GM21390 (cell line): Measurements from ENCODE around the gene EHF.
"Not testable (repeated sequence)": the region's sequence is repeated elsewhere in the genome, so short reads cannot be mapped to it uniquely, and the experiment has no call there.

ENCODE experiments used
- ATAC-seq: cut with Tn5 transposase; IDR thresholded peaks from one replicate; pipeline ENCODE4 v1.9.1; 2021; ENCODE audit not compliant: unreplicated experiment

Gene EHF

GRCh38 chr11:34620820-34621792 is at the start of gene EHF:
TSS of gene EHF (plus strand) at chr11:34621093. CDS start at chr11:34642631, 21,538 bp downstream.
- ATAC-seq, result no peak

DNA sequence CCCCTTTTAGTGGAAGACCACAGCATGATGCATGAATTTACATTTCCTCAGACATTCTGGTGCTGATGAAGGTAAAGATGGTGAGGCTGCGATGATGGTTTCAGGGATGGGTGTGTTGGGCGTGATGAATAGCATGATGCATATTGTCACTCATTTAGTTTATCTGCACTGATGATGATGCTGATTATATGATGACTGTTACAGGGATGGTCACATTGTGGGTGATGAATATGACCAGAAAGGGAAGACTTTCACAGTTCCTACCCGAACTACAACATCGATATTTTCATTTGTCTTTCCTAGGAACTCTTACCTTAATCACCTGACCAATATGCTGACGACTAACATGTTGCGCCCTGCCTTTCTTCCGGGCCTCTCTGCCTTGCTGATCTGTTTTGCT is 47.4 kb upstream of the EHF start:
- no peak for ATAC-seq

- ATAC-seq, result no peak
These were observed 45.6 kb upstream of the EHF start for GRCh38 chr11:34575261-34575660.

DNA sequence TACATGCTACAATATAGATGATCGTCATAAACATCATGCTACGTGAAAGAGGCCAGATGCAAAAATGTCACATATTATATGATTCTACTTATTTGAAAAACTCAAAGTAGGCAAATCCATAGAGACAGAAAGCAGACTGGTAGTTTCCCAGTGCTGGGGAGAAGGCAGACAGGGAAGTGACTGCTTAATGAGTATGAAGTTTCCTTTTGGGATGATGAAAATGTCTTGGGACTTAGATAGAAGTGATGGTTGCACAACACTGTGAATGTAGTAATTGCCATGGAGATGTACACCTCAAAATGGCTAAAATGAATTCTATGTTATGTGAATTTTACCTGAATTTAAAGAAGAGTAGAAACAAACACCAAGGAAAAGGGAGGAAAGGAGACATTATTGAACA is 45.2 kb upstream of the EHF start:
- ATAC-seq, result no peak

- no peak for ATAC-seq
These were observed 44.6 kb upstream of the EHF start for GRCh38 chr11:34576331-34576730.

- no peak for ATAC-seq
These were observed 37.1 kb upstream of the EHF start for GRCh38 chr11:34583818-34584217.

DNA sequence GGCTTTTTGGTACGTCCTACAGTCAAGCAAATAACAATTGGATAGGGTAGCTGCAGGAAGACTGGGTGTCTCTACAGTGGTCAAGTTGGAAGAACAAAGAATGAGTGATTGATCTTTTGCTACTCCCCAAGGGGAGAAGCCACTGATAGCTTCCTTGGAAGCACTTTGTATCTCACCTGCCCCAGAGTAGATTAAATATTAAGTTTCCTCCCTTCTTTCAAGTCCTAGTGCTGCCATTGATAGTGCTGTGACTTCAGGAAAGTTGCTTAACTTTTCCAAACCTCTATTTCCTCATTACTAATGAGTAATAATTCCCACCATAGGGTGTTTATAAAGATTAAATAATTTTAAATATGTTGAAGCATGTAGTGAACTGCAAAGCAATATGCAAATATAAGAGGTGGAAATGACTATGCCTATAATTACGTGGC is 35.6 kb upstream of the EHF start:
- no peak for ATAC-seq

DNA sequence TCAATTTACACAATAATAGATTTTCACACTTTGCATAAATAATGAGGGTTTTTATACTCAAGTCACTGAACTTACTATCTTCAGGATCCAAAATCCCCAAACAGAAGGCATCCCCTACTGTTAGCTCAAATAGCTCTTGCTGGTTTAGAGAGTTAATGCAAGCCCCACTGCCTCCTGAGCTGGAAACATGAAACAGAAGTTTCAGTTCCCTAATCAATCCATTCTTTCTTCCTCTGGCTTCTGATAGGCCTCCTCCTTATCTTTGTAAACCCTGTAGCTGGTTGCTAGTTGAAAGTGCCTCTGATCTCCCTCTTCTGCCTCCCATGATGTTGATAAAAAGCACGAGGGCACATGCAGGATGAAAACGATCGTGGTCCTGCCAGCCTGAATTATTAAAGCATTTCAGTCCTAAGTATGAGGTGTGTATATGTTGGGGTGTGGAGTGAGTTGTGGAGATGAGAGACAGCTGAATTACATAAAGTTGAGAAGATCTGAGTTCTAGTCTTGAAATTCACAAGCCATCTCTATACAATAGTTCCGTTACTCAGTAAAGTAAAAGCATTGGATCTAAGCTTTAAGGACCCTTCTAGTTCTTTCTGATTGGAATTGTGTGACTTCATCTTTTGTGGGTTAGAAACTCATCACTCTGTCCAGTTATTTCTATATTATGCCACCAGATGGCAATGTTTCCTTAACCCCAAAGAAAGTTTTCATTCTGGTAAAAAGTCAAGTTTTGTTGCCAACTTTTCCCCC is 35.0 kb upstream of the EHF start:
- peak; percentile 81 for ATAC-seq

DNA sequence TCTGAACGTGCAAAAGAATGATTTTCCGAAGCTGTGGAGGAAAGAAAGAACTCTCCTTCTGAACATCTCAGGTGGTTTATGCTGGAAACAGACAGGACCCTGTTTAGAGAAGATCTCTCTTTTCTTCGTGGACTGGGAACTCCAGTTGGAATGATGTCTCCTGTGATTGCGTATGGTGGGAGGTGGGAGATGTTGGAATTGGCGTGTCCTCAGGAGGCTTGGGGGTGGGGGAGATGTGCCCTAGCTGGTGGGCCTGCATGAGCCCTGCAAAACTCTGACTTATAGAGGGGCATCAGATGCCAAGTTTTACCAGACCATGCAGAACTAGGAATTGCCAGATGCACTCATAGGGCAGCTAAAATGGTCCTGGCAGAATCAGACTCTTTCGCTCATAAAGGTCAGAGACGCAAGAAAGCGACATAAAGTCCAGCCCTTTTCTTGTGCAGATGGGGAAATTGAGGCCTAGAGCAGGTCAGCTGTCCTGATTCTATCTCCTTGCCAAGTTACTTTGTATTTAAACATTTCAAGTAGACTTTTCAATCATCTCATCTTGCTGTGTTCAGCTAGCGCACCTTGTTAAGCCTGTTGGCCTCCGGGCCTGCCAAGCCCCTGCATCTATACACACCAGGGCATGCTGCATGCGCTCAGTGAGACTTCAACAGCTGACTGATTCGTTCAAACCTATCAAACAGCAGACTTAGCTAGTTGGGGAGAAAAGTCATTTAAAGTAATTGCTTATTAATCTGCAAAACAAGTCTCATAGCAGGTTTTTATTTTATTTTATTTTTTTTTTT is 34.2 kb upstream of the EHF start:
- ATAC-seq, result no peak

- ATAC-seq, result no peak
These were observed 33.6 kb upstream of the EHF start for GRCh38 chr11:34587282-34587677.

DNA sequence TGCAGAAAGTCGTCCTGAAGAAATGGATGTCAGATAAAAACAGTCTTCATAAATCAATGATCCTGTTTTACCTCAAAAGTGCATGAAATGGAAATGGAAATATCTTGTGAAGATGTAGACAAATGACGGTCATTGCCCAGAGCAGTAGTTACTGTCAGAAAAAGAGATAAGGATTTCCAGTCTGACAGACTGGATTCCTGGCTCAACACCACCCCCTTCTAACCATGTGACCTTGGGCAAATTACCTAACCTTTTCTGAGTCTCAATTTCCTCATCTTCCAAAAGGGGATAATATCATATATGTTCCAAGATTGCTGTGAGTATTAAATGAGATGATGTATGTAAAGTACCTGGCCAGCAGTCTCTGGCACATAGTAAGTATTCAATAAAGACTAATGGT is 32.9 kb upstream of the EHF start:
- no peak for ATAC-seq

- ATAC-seq, result no peak
These were observed 32.2 kb upstream of the EHF start for GRCh38 chr11:34588701-34589100.

- ATAC-seq, result not testable (repeated sequence)
These were observed 31.7 kb upstream of the EHF start for GRCh38 chr11:34589177-34589576.

DNA sequence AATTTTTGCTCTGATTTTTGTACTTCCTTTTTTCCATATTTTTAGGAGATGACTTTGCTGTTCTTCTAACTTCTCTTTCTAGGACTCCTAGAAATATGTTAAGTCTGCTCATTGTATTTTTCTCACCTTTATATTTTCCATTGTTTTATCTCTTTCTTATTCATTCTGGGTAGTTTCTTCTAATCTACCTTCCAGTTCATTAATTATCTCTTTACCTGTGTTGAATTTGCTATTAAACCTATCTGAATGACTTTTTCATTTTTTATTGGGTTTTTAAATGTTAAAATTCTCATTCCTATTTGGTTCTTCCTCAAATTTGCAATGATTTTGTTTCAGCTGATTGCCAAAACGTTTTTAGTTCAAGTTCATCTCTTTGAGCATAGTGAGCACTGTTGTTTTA is 27.8 kb upstream of the EHF start:
- no peak for ATAC-seq

- ATAC-seq, result no peak
These were observed 26.3 kb upstream of the EHF start for GRCh38 chr11:34594603-34595002.

DNA sequence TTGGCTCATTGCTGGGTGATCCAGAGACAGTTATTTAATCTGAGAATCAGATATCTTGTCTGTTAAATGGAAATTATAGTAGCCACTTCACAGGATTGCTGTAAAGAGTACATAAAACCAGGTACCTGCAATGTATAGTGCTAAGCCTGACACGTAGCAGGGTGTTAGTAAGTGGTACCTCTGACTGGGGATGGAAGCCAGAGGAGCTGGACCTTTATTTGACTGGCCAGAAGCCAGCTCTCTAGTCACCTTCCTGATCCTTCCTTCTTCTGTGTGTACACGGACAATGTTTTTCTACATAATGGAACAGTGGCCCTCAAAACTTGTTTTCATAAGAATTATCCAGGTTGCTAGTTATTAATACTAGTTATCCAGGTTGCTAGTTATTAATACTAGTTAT is 25.5 kb upstream of the EHF start:
- ATAC-seq, result no peak

- ATAC-seq, result no peak
These were observed 24.8 kb upstream of the EHF start for GRCh38 chr11:34595960-34596644.

- no peak for ATAC-seq
These were observed 21.4 kb upstream of the EHF start for GRCh38 chr11:34599406-34599945.

- ATAC-seq, result no peak
These were observed 20.4 kb upstream of the EHF start for GRCh38 chr11:34600339-34601084.

DNA sequence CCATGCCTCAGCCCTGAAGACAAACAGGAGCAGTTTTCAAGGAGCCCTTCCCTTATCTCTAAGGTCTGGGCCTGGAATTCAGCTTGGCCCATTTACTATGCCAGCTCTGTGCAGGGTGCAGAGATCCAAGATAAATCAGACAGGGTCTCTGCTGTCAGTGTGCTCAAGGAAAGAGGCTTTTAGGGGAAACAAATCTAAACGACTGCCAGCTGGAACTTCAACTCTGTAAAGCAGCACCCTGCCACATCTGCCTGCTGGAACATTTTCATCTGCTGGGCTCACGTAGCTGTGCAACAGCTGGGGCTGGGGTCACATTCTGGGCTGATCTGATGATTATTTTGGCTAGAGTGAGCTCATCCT is 19.8 kb upstream of the EHF start:
- ATAC-seq, result no peak
